ENCODE results near the gene GRSF1.
A peak's percentile ranks its signal among the peaks of the same experiment; 100 is the strongest.

Gene GRSF1

DNA sequence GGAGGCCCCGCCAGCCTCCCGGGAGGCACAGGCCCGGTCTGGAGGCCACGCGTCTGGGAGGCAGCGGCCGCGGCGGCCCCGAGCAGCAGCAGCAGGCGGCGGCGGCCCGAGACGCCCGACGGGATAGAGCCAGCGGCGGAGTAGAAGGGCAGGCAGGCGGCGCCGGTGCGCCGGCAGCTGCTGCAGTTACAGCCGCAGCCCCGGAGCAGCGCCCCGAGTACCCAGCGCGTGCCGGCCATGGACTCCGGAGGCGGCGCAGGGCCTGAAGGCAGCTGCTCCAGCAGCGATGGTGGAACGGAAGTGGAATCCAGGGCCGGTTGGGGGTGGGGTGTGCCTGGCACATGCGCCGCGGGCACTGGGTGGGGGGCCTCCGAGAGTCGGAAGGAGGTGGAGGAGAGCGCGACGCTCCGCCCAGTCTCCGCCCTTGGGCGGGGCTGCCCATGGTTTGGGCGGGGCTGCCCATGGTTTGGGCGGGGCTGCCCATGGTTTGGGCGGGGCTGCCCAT is at the start of gene GRSF1:
Gene GRSF1 (minus strand): TSS at position 302 of the 505 bp plus-strand sequence. CDS start 63 bp downstream, at position 239.
- H3K4me3 ChIP-seq (ENCODE audit: low read depth, low read length) = peak within 1 kb of the TSS; percentile 65
- DNase-seq (ENCODE audit: low read depth) = peak; percentile 69
- TF ChIP-seq CTCF (IDR thresholded peaks at IDR 0.05; ENCODE audit: low read depth, low read length, missing control alignments) = no peak

GRCh38 chr4:70885174-70885573 is 45.5 kb upstream of the GRSF1 start:
- no peak for TF ChIP-seq CTCF (IDR thresholded peaks at IDR 0.05; ENCODE audit: low read depth, low read length, missing control alignments)
- H3K4me3 ChIP-seq (ENCODE audit: low read depth, low read length) = no peak overlapping the region
- DNase-seq (ENCODE audit: low read depth) = no peak

DNA sequence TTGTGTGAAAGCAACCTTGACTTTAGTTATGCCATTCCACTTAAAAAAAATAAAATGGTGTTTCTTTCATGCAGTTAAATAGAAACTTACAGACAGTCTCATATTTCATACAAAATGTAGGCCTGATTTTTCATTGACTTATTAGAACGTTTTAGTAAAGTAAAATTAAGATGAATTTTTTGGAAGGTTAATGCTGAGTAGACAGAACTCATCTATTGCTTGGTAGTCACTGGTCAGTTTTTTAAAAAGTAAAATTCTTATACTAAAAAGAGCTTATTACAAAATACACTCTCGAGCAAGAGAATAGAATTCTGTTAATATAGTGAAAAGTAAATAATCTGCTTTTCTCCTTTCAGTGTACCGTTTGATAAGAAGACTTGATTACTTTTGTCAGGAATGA is 41.0 kb upstream of the GRSF1 start:
- no peak overlapping the region for H3K4me3 ChIP-seq (ENCODE audit: low read depth, low read length)
- TF ChIP-seq CTCF (IDR thresholded peaks at IDR 0.05; ENCODE audit: low read depth, low read length, missing control alignments) = no peak
- DNase-seq (ENCODE audit: low read depth) = no peak

DNA sequence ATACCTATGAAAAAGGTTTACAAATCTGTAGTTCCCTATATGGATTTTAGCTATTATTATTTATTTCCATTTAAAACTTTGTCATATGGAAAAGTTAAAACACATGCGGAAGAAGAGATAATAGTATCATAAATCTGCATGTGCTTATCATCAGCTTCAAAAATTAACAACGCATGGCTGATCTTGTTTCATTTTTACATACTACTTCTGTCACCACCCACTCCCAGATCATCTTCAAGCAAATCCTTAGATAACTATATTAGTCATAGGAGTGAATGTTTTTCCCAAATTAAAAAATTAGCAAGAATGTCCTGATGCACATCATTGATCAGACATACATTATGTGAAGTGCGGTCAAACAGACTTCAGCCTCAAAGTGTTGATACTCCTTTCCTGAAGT is 37.9 kb upstream of the GRSF1 start:
- no peak for TF ChIP-seq CTCF (IDR thresholded peaks at IDR 0.05; ENCODE audit: low read depth, low read length, missing control alignments)
- no peak for DNase-seq (ENCODE audit: low read depth)
- no peak overlapping the region for H3K4me3 ChIP-seq (ENCODE audit: low read depth, low read length)

DNA sequence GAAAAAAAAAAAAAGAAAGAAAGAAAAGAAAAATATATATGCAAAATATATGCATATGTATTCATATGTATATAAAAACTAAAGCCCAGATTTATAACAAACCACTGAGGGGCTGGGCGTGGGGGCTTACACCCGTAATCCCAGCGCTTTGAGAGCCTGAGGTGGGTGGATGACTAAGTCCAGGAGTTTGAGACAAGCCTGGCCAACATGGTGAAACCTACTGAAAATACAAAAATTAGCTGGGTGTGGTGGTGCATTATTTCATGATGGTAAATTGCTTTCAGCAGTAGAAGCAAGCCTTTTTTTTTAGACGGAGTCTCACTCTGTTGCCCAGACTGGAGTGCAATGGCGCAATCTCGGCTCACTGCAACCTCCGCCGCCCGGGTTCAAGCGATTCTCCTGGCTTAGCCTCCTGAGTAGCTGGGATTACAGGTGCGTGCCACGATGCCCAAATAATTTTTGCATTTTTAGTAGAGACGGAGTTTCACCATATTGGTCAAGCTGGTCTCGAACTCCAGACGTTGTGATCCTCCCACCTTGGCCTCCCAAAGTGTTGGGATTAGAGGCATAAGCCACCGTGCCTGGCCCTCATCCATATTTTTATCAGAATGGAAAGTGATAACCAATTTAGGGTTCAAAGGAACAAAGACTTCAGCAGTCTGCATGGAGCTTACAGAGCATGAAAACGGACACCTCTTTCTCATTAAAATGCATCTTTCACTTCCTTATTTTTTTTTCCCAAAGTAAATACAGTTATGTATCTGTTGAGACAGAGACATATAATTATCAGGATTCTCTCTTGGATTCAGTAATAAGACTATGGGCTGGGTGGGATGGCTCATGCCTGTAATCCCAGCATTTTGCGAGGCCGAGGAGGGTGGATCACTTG is 34.8 kb upstream of the GRSF1 start:
- DNase-seq (ENCODE audit: low read depth) = peak; percentile 15
- H3K4me3 ChIP-seq (ENCODE audit: low read depth, low read length) = no peak overlapping the region; the same call in 1 of the 2 replicates
- no peak for TF ChIP-seq CTCF (IDR thresholded peaks at IDR 0.05; ENCODE audit: low read depth, low read length, missing control alignments)

- H3K4me3 ChIP-seq (ENCODE audit: low read depth, low read length) = no peak overlapping the region
- TF ChIP-seq CTCF (IDR thresholded peaks at IDR 0.05; ENCODE audit: low read depth, low read length, missing control alignments) = no peak
- no peak for DNase-seq (ENCODE audit: low read depth)
Observed at GRCh38 chr4:70873216-70873615, 33.5 kb upstream of the GRSF1 start.
